Activated CD4-positive, alpha-beta T cell treated with anti-CD3 and anti-CD28 coated beads, Interleukin-2, amount 50 U/mL, for 48 hours (primary cell): ENCODE results near the gene HDGFL2.
"Not testable (repeated sequence)": the region's sequence is repeated elsewhere in the genome, so short reads cannot be mapped to it uniquely, and the experiment has no call there.

Experiments used
- DNase-seq, 2 experiments: peaks; one replicate each; pipeline ENCODE4 v3.0.0-alpha.2; 2020

HDGFL2 gene

DNA sequence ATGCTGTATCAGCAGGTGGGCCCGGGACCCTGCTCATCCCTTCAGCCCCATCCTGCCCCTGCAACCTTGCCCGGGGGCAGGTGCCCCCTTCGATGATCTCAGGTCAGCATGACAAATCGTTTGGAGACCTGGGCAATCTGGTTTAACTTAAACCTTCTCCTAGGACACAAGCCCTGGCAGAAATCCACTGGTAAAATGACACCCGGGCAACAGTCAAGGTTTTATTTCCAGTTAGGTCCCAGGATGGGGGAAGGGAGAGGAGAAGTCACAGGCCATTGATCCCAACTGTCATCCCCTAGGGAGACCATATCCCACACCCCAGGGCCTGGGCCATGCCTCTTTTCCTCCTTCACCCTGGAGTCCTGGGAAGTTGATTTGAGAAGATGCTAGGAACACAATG lies 64.7 kb downstream of the HDGFL2 start:
- DNase-seq, result no peak

DNA sequence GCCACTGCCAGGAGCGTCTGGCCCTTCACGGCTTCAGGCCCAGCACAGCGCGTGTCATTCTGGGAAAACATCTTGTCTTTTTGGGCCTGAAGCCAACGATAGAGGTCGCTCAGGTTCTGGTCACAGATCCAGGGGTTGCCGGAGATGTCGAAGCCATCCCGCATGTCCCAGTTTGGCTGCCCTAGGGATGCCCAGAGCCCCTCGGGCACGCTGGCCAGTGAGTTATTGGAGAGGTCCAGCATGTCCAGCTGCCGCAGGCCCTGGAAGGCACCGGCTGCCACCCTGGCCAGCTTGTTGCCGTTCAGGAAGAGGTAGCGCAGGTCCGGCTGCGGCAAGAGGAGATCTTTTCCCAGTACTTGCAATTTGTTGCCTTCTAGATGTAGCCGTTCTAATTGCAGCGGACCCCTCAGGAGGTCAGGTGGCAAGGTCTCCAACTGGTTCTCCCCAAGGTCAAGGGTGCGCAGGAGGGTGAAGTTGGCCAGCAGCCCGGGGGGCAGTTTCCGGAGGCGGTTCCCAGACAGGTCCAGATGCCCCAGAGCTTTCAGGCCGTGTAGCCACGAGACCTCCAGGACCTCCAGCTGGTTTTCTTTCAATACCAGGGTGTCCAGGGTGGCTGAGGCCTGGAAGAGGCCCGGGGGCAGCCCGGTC lies 66.0 kb downstream of the HDGFL2 start:
- no peak for DNase-seq

DNA sequence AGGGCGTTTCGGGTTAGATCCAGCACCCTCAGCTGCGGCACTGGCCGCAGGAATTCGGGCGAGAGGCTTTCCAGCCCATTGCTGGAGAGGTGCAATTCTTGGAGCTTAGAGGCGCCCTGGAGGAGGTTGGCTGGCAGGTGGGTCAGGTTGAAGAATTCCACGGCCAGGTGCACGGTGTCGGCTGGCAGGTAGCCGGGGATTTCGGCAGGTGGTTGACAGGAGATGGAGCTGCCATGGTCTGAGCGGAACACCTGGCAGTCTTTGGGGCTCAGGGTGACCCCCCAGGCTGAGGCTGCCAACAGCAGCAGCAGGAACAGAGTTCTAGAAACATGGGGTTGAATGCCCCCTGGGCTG lies 66.5 kb downstream of the HDGFL2 start:
- no peak for DNase-seq

GRCh38 chr19:4539169-4539692 lies 67.1 kb downstream of the HDGFL2 start:
- DNase-seq, result no peak

- DNase-seq, result peak in 1 of 2 experiments; percentile 18
These were observed 67.8 kb downstream of the HDGFL2 start, which contains the start of gene LRG1 for GRCh38 chr19:4539693-4540581. Gene LRG1 (minus strand): TSS chr19:4540036. CDS start chr19:4540013, 23 bp downstream.

DNA sequence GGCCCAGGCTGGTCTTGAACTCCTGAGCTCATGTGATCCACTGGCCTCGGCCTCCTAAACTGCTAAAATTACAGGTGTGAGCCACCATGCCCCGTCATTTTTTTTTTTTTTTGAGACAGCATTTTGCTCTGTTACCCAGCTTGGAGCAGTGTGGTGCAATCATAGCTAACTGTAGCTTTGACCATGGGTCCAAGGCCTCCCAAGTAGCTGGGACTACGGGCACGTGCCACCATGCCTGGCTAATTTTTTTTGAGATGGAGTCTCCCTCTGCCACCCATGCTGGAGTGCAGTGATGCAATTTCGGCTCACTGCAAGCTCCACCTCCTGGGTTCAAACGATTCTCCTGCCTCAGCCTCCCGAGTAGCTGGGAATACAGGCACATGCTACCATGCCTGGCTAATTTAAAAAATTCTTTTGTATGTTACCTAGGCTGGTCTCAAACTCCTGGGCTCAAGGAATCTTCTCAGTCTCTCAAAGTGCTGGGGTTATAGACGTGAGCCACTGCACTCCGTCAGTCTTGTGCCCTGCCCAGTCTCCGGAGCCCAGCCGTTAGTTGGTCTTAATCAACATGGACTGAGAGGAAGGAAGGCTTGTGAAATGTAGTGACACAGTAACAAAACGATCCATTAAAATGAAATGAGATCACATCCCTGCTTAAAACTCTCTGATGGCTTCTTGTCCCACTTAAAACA lies 69.2 kb downstream of the HDGFL2 start:
- DNase-seq, result no peak

- not testable (repeated sequence) for DNase-seq
These were observed 69.7 kb downstream of the HDGFL2 start for GRCh38 chr19:4541806-4542145.

DNA sequence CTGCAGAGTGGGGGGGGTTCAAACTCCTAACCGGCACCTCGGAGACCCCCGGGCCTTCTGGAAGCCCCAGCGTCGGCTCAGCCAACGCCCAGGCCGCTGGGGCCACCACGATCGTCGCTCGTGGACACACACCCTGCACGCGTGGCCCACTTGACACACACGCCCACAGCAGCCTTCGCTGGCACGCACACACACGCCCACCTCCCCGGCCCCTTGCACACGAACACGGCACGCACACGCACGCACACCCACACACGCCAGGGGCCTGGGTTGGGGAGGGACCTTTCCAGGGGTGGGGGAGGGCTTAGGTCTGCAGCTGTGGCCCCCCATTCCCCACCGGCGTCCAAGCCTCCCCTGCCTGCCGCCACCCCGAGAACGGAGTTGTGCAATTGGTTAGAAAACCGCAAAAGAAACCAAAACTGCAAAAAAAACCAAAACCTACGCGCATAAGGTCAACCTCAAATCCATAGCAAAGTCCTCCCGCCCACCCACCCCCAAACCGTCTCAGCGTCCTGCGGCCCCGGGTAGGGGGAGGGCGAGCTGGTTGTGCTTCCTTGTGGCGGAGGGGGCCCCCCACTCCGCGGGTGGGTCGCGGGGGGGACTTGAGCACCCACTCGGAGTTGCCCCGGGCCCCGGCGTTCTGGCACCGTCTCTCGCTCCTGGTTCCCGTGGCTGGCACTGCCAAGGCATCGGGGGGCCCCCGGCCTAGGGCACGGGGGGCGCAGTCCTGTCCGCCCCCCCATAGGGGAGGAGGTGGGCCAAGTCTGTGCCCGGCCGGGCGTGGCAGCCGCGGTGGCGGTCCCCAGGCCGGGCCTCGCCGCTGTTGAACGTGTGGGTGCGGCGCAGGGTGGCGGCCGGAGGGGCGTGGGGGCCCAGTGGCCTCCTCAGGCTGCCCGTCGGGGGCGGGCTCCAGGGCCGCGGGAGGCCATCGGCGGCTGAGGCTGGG lies 71.1 kb downstream of the HDGFL2 start:
- no peak for DNase-seq

- DNase-seq, result no peak
These were observed 71.9 kb downstream of the HDGFL2 start for GRCh38 chr19:4543842-4544647.

DNA sequence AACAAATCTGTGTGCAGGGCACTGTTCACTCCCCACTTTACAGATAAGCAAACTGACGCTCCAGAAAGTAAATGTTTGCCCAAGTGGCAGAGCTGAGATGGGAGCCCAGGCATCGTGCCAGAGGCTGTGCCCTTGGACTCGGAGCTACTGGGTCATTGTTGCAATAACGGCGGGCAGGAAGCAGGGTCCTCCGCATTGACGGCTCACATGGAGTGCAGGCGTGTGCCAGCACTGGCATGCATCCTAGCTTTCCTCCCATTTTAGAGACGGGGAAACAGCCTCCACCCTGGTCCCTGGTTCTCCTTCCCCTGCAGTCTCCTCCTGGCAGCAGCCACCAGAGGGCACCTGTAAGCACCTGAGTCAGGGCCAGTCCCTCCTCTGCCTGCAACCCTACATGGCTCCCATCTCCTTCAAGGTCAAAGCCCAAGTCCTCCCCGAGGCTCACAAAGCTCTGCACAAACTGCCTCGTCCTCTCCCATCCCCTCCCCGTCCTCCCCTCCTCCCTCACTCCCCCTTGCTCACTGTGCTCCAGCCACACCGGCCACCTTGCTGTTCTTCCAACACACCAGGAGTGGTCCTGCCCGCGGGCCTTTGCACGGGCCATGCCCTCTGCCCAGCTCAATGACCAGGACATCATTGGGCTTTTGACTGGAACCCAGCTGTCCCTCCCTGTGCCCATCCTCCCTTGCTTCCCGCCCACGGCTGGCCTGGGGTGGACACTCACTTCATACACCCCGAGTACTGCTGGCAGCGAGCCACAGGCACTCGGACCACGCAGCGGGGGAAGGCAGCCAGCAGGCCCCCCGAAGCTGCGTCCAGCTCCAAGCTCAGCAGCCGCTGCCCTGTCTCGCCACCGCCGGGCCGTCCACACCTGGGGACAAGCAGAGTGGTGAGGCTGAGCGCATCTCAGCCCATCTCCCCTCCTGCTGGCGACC lies 75.5 kb downstream of the HDGFL2 start:
- DNase-seq, result peak; percentile 21 to 44

DNA sequence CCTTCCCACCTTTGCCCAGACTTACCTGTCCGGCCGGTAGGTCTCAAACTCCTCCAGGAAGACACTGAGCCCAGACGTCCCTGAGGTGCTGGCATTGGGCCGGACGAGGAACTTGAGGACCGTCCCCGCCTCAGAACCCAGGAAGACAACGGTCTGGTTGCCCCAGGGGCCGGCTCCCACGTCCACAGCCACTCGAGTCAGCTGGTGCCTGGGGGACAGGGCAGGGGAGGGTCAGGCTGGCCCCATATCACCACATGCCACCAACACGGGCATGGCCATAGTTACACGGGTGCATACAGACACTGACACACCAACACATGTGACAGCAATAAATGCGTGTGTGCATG lies 76.1 kb downstream of the HDGFL2 start:
- DNase-seq, result no peak

- no peak for DNase-seq
These were observed 77.9 kb downstream of the HDGFL2 start for GRCh38 chr19:4550018-4550417.

- DNase-seq, result no peak
These were observed 78.5 kb downstream of the HDGFL2 start for GRCh38 chr19:4550479-4551050.
